Natural killer cell treated with Interleukin-12 subunit alpha and Interleukin-12 subunit beta and Interleukin-15 and Interleukin-18, amount 100 ng/mL, for 72 hours (primary cell): Measurements from ENCODE around the gene BDKRB1. TPM values are rescaled to one million over a fixed set of nuclear protein-coding genes. Genes with fewer than 3 reads are reported as not detected.

ENCODE experiments used
- ATAC-seq, 2 donors: fragments of 150-1000 bp; cut with Tn5 transposase in 1 of 2; sonication (Bioruptor Pico), chemical (Tn5 transposase) in 1 of 2; 2 replicates each; pipeline ENCODE4 v1.10.0; 2021
- DNase-seq: peaks from one replicate; pipeline ENCODE4 v3.0.0; 2022; ENCODE audit warnings: low spot score
- H3K27ac Mint-ChIP-seq, 2 donors: 1 replicate in 1 of 2; 2 replicates in 1 of 2; pipeline ENCODE4 v1.8.0; 2022; ENCODE audit warnings: mixed read lengths in 2 of 2, mild to moderate bottlenecking in 1 of 2, moderate library complexity in 1 of 2
- H3K27me3 Mint-ChIP-seq, 2 donors: 1 replicate in 1 of 2; 2 replicates in 1 of 2; pipeline ENCODE4 v1.8.0; 2022; ENCODE audit warnings: mixed read lengths in 2 of 2
- H3K36me3 Mint-ChIP-seq: one replicate; pipeline ENCODE4 v1.8.0; 2022; ENCODE audit warnings: mixed read lengths
- H3K4me1 Mint-ChIP-seq, 2 donors: 1 replicate in 1 of 2; 2 replicates in 1 of 2; pipeline ENCODE4 v1.8.0; 2022; ENCODE audit warnings: low read depth in 2 of 2, mixed read lengths in 2 of 2, mild to moderate bottlenecking in 1 of 2
- H3K4me3 Mint-ChIP-seq: one replicate; pipeline ENCODE4 v1.8.0; 2022; ENCODE audit warnings: mixed read lengths
- H3K9me3 Mint-ChIP-seq: 2 replicates; pipeline ENCODE4 v1.8.0; 2022; ENCODE audit warnings: mixed read lengths
- total RNA-seq, 2 donors: library from RNA; stranded (reverse); gene quantifications; one replicate each; pipeline ENCODE4 v1.2.3, GENCODE V29; 2022

The BDKRB1 gene
- total RNA-seq, 2 donors from 2014 or later = not detected

DNA sequence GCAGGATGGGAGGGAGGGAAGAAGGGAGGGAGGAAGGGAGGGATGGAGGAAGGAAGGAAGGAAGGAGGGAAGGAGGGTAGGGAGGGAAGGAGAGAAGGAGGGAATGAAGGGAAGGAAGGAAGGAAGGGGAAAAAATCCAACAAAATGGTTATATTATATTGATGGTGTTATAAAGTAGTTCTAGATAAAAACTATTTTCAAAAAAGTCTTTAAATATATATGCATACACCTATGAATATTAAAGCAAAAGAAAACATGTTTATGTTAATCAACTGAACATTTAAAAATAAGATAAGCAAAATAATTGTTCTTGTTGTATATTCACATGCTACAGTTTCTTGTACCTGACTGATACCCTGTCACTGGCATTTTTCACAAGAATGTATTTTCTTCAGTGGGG, 1.9 kb downstream of the BDKRB1 start:
- Mint-ChIP-seq H3K36me3 (no peaks in the 10 kb centered on the region), H3K4me3 (no peak overlapping the region), H3K9me3 (no peaks in the 10 kb centered on the region), H3K27me3 (peaks cover 25 to 42% of the 10 kb centered on the region in 2 donors), H3K27ac (no peak overlapping the region), H3K4me1 (no peaks in the 10 kb centered on the region)
- no peak for ATAC-seq
- no peak for DNase-seq

DNA sequence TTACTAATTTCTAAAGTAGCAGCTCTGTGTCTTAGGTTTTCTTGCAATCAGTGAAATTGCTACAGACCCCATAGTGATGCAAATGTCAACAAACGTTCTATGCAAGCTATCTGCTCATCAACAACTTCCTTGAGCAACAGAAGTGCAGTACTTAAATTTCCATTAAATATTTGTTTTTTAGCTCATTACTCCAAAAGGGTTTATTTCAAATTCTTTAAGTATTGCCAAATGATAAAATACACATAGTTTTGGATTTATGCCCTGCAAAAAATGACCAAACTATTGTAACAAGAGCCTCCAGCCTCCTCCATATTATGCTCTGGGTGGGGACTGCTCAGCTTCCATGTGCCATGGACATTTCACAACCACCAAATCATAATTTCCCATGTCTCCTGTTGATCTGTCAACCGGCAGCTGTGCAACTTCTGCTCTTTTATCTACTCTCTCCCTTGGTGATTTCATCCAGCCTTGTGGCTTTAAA, 4.4 kb downstream of the BDKRB1 start:
- Mint-ChIP-seq H3K4me1 (no peaks in the 10 kb centered on the region), H3K27ac (no peak overlapping the region), H3K27me3 (peaks cover 16 to 33% of the 10 kb centered on the region in 2 donors), H3K4me3 (no peak overlapping the region), H3K36me3 (no peaks in the 10 kb centered on the region), H3K9me3 (no peaks in the 10 kb centered on the region)
- DNase-seq (no peak), ATAC-seq (no peak)

DNA sequence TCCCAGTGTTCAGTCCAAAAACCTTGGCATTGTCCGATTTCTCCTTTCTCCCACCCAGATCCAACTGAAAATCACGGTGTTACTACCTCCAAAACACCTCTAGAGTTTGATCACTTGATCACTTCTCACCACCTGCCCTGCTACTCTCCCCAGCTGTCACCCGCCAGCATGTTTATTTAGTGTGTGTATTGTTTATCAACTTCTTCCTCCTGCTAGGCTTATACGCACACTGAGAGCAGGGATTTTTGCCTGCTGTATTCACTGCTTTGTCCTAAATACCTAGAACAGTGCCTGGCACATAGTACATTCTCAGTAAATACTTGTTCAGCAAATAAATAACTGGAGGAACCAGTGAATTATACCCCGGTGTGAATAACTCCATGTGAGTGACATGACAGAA, 5.0 kb downstream of the BDKRB1 start:
- H3K4me1 Mint-ChIP-seq = no peaks in the 10 kb centered on the region
- H3K27me3 Mint-ChIP-seq = peaks cover 16 to 36% of the 10 kb centered on the region in 2 donors
- DNase-seq (no peak), ATAC-seq (no peak)
- no peak overlapping the region for H3K27ac Mint-ChIP-seq
- no peak overlapping the region for H3K4me3 Mint-ChIP-seq
- H3K9me3 Mint-ChIP-seq = no peaks in the 10 kb centered on the region
- H3K36me3 Mint-ChIP-seq = no peaks in the 10 kb centered on the region

GRCh38 chr14:96261772-96262655, 6.0 kb downstream of the BDKRB1 start:
- Mint-ChIP-seq H3K27me3 (peaks cover 18 to 35% of the 10 kb centered on the region in 2 donors), H3K36me3 (no peaks in the 10 kb centered on the region), H3K4me1 (peaks cover 0 to 2% of the 10 kb centered on the region in 2 donors), H3K9me3 (no peaks in the 10 kb centered on the region), H3K4me3 (no peak overlapping the region), H3K27ac (no peak overlapping the region)
- DNase-seq (no peak), ATAC-seq (no peak)

GRCh38 chr14:96263347-96264199, 7.6 kb downstream of the BDKRB1 start:
- ATAC-seq (no peak), DNase-seq (no peak)
- H3K36me3 Mint-ChIP-seq = no peaks in the 10 kb centered on the region
- H3K9me3 Mint-ChIP-seq = no peaks in the 10 kb centered on the region
- peaks cover 0 to 3% of the 10 kb centered on the region in 2 donors for H3K4me1 Mint-ChIP-seq
- no peak overlapping the region for H3K4me3 Mint-ChIP-seq
- no peak overlapping the region for H3K27ac Mint-ChIP-seq
- H3K27me3 Mint-ChIP-seq = peaks cover 14 to 28% of the 10 kb centered on the region in 2 donors

- ATAC-seq = no peak
Observed at GRCh38 chr14:96264200-96264553, 8.2 kb downstream of the BDKRB1 start.

DNA sequence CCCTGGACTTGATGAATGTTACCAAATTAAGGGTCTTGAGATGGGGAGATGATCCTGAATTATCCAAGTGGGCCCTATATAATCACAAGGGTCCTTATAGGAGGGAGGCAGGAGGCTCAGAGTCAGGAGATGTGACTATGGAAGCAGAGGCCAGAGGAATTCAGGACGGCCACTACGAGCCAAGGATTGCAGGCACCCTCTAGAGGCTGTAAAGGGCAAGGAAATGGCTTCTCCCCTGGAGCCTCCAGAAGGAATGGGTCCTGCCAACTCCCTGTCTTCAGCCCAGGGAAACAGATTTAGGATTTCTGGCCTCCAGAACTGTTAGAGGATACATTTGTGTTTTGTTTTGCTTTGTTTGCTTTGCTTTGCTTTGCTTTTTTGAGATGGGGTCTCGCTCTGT, 8.8 kb downstream of the BDKRB1 start:
- peaks cover 14 to 28% of the 10 kb centered on the region in 2 donors for H3K27me3 Mint-ChIP-seq
- H3K4me3 Mint-ChIP-seq = no peak overlapping the region
- no peaks in the 10 kb centered on the region for H3K9me3 Mint-ChIP-seq
- DNase-seq (no peak), ATAC-seq (no peak)
- H3K36me3 Mint-ChIP-seq = no peaks in the 10 kb centered on the region
- no peak overlapping the region for H3K27ac Mint-ChIP-seq
- peaks cover 0 to 3% of the 10 kb centered on the region in 2 donors for H3K4me1 Mint-ChIP-seq

More at GRCh38 chr14:96264200-96264553, 8.2 kb downstream of the BDKRB1 start:
- DNase-seq = no peak
- Mint-ChIP-seq H3K4me1 (peaks cover 0 to 3% of the 10 kb centered on the region in 2 donors), H3K27ac (no peak overlapping the region), H3K9me3 (no peaks in the 10 kb centered on the region), H3K36me3 (no peaks in the 10 kb centered on the region), H3K4me3 (no peak overlapping the region), H3K27me3 (peaks cover 14 to 28% of the 10 kb centered on the region in 2 donors)

- no peak for DNase-seq
Observed at GRCh38 chr14:96265383-96266095, 9.5 kb downstream of the BDKRB1 start.

GRCh38 chr14:96267336-96267735, 11.3 kb downstream of the BDKRB1 start:
- Mint-ChIP-seq H3K9me3 (no peaks in the 10 kb centered on the region), H3K4me1 (peaks cover 0 to 3% of the 10 kb centered on the region in 2 donors), H3K27ac (no peak overlapping the region), H3K27me3 (peaks cover 6 to 16% of the 10 kb centered on the region in 2 donors), H3K4me3 (no peak overlapping the region), H3K36me3 (no peaks in the 10 kb centered on the region)
- ATAC-seq = no peak
- no peak for DNase-seq

More at GRCh38 chr14:96265383-96266095, 9.5 kb downstream of the BDKRB1 start:
- peaks cover 13 to 25% of the 10 kb centered on the region in 2 donors for H3K27me3 Mint-ChIP-seq
- peaks cover 0 to 3% of the 10 kb centered on the region in 2 donors for H3K4me1 Mint-ChIP-seq
- no peaks in the 10 kb centered on the region for H3K36me3 Mint-ChIP-seq
- no peaks in the 10 kb centered on the region for H3K9me3 Mint-ChIP-seq
- no peak overlapping the region for H3K27ac Mint-ChIP-seq
- H3K4me3 Mint-ChIP-seq = no peak overlapping the region
- ATAC-seq = no peak

- no peak overlapping the region for H3K27ac Mint-ChIP-seq
- no peak overlapping the region for H3K4me3 Mint-ChIP-seq
- H3K9me3 Mint-ChIP-seq = no peaks in the 10 kb centered on the region
Observed at GRCh38 chr14:96267916-96268315, 11.9 kb downstream of the BDKRB1 start.

GRCh38 chr14:96268431-96269358, 12.7 kb downstream of the BDKRB1 start:
- H3K27me3 Mint-ChIP-seq = peaks cover 4 to 16% of the 10 kb centered on the region in 2 donors
- no peak overlapping the region for H3K27ac Mint-ChIP-seq
- DNase-seq (no peak), ATAC-seq (no peak)
- no peak overlapping the region for H3K4me3 Mint-ChIP-seq
- H3K36me3 Mint-ChIP-seq = no peaks in the 10 kb centered on the region
- no peaks in the 10 kb centered on the region for H3K9me3 Mint-ChIP-seq
- peaks cover 0 to 3% of the 10 kb centered on the region in 2 donors for H3K4me1 Mint-ChIP-seq

More at GRCh38 chr14:96267916-96268315, 11.9 kb downstream of the BDKRB1 start:
- Mint-ChIP-seq H3K27me3 (peaks cover 4 to 16% of the 10 kb centered on the region in 2 donors), H3K4me1 (peaks cover 0 to 3% of the 10 kb centered on the region in 2 donors), H3K36me3 (no peaks in the 10 kb centered on the region)
- ATAC-seq (peak in 1 of 2 donors; percentile 22), DNase-seq (no peak)

GRCh38 chr14:96269359-96269710, 13.3 kb downstream of the BDKRB1 start:
- H3K27ac Mint-ChIP-seq = no peak overlapping the region
- no peak for ATAC-seq

More at GRCh38 chr14:96269359-96269710, 13.3 kb downstream of the BDKRB1 start:
- peaks cover 6 to 16% of the 10 kb centered on the region in 2 donors for H3K27me3 Mint-ChIP-seq
- no peak overlapping the region for H3K4me3 Mint-ChIP-seq
- H3K9me3 Mint-ChIP-seq = no peaks in the 10 kb centered on the region
- DNase-seq = no peak
- peaks cover 0 to 6% of the 10 kb centered on the region in 2 donors for H3K4me1 Mint-ChIP-seq
- H3K36me3 Mint-ChIP-seq = no peaks in the 10 kb centered on the region
